GM18502 (cell line): Measurements from ENCODE around the gene RBAK.
"Not testable (repeated sequence)": the region's sequence is repeated elsewhere in the genome, so short reads cannot be mapped to it uniquely, and the experiment has no call there.

Experiments used
- ATAC-seq: cut with Tn5 transposase; IDR thresholded peaks from one replicate; pipeline ENCODE4 v1.9.1; 2021; ENCODE audit warnings: mild to moderate bottlenecking; ENCODE audit not compliant: unreplicated experiment, poor library complexity

The RBAK gene

DNA sequence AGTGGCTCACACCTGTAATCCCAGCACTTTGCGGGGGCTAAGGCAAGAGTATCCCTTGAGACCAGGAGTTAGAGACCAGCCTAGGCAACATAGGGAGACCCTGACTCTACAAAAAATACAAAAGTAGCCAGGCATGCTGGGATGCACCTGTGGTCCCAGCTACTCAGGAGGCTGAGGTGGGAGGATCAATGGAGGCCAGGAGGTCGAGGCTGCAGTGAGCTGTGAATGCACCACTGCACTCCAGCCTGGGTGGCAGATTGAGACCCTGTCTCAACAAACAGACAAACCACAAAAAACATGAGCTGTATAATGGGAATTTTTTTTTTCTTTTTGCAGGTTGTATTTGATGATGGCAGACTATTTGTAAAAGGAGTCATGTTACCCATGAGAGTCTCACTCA lies 1.5 kb downstream of the RBAK start:
- not testable (repeated sequence) for ATAC-seq

DNA sequence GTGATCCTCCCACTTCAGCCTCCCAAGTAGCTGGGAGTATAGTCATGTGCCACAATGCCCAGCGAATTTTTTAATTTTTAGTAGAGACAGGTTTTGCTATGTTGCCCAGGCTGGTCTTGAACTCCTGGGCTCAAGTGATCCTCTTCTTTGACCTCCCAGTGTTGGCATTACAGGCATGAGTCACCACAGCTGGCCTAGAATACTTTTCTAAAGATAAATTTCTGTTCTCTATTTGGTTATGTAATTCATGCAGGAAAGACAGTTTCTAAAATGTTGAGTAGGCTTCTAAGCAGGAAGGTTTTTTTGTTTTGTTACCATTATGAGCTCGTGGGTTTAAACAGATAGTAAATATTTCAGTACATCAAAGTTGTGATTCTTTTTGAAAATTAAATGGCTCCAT lies 5.0 kb downstream of the RBAK start:
- ATAC-seq: no peak

DNA sequence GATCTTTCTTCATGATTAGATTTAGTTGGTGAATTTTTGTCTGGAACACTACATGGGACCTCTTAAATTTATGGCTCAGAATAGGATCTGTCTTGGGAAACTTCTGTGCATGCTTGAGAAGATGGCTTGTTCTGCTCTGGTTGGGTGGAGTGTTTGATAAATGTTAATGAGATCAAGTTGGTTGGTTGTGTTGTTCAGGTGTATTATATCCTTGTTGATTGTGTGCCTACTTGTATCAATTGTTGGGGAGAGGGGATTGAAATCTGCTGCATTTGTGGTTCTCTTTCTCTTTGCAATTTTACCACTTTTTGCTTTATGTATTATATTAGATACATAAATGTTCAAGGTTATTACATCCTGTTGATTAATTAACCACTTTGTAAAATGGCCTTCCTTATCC lies 6.1 kb downstream of the RBAK start:
- ATAC-seq: not testable (repeated sequence)

DNA sequence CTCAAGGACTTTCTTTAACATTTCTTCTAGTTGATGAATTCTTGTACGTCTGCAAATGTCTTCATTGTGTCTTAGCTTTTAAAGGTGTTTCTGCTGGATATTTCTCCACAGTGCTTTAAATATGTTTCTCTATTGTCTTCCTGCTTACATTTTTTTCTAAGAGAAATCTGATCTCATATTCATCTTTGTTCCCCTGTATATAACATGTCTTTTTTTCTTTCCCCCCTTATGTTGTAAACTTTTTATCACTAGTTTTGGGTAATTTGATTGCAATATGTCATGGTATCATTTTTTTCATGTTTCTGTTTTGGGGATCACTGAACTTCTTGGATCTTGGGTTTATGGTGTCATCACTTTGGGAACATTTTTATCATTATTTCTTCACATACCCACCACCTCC lies 7.5 kb downstream of the RBAK start:
- no peak for ATAC-seq

DNA sequence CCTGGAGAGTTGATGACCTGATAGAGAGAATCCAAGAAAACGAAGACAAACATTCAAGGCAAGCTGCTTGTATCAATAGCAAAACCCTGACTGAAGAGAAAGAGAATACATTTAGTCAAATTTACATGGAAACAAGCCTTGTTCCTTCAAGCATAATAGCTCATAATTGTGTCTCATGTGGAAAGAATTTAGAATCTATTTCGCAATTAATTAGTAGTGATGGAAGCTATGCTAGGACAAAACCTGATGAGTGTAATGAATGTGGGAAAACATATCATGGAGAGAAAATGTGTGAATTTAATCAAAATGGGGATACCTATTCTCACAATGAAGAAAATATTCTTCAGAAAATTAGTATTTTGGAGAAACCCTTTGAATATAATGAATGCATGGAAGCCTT lies 18.0 kb downstream of the RBAK start:
- ATAC-seq: no peak

DNA sequence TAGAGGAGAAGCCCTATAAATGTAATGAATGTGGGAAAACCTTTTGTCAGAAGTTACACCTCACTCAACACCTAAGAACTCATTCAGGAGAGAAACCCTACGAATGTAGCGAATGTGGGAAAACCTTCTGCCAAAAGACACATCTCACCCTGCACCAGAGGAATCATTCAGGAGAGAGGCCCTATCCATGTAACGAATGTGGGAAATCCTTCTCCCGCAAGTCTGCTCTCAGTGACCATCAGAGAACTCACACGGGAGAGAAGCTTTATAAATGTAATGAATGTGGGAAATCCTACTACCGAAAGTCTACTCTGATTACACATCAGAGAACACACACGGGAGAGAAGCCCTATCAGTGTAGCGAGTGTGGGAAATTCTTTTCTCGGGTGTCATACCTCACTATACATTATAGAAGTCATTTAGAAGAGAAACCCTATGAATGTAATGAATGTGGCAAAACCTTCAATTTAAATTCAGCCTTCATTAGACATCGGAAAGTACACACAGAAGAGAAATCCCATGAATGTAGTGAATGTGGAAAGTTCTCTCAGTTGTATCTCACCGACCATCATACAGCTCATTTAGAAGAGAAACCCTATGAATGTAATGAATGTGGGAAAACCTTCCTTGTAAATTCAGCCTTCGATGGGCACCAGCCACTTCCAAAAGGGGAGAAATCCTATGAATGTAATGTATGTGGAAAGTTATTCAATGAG lies 18.9 kb downstream of the RBAK start:
- ATAC-seq: no peak

DNA sequence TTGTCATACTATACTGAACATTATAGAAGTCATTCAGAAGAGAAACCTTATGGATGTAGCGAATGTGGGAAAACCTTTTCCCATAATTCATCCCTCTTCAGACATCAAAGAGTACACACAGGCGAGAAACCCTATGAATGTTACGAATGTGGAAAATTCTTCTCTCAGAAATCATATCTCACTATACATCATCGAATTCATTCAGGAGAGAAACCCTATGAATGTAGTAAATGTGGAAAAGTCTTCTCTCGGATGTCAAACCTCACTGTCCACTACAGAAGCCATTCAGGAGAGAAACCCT lies 19.4 kb downstream of the RBAK start:
- ATAC-seq: no peak

DNA sequence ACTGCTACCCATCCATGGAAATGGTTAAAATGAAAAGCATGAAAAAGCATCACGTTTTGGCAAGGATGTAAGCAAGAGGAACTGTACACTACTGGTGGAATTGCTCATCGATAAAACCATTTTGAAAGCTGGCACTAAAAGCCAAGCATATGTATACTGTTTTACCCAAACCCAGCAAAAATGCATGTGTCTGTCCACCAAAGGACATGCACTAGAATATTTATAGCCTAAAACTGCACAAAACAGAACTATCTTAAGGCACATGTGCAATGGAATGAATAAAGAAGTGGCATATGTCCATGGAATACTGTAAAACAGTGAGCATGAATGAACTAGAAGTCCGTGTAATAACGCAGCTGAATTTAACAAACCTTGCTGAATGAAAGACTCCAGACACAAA lies 22.9 kb downstream of the RBAK start:
- ATAC-seq: no peak

DNA sequence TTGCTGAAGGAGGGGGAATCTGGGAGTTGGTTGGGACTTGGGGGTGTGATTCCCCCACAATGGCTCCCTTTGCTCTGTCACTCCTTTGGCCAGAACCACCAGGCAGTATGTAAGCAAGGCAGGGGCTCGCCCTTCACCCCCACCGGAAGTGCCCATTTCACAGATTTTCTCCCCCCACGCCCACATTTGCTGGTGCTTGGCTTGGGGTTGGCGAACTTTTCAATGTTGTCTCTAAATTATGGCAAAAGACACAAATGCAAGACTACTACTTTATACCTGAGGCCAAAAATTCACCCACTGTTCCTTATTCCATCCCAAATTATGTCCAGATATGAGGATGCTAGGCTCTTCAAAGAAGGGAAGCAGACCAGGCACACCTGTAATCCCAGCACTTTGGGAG lies 24.5 kb downstream of the RBAK start:
- no peak for ATAC-seq

DNA sequence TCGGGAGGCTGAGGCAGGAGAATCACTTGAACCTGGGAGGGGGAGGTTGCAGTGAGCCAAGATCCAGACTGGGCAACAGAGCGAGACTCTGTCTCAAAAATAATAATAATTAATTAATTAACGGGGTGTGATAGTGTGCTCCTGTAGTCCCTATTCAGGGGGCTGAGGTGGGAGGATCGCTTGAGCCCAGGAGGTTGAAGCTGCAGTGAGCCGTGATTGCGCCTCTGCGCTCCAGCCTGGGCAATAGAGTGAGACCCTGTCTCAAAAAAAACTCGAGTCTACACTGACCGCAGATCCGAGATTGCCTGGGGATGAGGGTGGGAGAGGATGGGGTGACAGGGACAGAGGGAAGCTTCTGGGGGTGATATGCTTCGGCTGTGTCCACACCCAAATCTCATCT lies 29.5 kb downstream of the RBAK start:
- not testable (repeated sequence) for ATAC-seq

DNA sequence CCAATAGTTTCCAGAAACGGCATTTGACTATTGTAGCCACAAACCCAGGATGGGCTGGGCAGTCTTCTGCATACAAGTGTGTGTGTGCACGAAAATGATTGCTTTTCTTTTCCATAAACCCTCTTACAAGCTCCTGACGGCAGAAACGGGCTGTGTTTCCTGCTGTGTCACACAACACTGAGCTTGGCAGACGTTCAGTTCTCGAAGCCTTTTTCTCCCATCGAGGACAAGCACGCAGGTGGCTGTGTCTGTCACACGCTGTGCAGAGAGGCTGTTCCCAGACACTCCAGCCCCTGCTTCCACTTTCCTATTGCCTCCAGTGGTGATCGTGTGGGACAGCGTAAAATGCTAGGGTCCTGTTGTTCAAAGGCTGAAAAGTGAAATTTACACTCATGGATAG lies 32.1 kb downstream of the RBAK start:
- no peak for ATAC-seq

DNA sequence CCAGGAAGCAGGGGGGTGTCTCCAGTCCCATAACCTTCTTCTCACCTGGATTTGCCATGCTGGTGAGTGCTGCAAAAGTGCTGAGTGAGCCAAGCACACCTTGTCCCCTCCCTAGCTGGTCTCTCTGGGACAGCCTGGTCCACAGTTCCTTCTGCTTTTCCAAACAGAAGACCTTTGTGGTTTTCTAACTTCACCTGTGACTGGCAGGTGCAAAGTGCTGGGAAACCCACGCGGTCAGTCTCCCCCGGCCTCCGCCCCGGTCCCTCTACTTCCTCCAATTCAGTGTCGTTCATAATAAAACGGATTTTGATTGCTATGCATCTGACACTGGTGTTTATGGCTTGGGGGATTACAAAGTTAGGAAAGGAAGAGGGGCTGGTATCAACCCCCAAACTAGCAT lies 37.1 kb downstream of the RBAK start:
- no peak for ATAC-seq

DNA sequence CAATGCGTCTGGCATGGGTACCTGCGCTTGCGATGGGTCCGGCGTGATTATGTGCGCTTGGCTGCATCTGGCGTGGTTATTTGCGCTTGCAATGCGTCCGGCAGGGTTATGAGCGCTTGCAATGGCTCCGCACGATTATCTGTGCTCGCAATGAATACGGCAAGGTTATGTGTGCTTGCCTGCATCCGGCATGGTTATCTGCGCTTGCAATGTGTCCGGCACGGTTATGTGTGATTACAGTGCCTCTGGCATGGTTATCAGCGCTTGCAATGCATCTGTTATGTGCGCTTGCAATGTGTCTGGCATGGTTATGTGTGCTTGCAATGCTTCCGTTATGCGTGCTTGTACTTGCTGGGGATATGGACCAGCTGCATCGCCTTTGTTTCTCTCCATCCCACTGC lies 37.7 kb downstream of the RBAK start:
- no peak for ATAC-seq

DNA sequence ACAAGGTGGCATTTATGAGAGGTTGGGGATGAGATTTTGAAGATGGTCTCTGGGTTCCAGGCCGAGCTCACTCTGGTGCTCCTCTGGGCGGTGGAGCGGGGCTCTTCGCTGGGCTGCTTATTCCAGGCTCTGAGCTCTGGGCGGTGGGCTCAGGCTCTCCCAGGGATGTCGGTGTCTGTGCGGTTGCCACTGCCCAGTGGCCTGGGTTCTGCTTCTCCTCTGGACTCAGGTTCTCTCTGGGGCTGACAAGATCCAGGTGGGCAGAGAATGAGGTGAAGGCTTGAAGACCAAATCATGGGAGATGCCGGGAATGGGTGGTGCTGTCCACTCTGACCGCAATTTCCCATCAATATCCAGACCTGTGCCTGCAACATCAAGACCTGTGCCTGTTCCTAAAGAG lies 40.6 kb downstream of the RBAK start:
- no peak for ATAC-seq

DNA sequence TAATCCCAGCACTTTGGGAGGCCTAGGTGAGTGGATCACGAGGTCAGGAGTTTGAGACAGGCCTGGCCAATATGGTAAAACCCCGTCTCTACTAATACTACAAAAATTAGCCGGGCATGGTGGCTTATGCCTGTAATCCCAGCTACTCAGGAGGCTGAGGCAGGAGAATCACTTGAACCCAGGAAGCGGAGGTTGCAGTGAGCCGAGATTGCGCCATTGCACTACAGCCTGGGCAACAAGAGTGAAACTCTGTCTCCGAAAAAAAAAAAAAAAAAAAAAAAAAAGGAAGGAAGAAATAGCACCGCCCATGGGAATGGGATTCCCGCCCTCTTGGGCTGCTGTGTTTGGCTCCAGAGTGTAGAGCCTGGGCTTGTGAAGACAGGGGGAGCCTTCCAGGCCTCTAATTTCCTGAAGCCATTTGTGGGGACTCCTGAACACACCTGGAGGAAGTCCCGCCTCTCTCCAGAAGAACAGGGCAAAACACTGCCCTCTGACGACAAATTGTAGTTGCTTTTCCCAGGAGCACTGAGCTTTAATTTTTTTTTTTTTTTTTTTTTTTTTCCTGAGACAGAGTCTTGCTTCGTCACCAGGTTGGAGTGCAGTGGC lies 42.7 kb downstream of the RBAK start:
- ATAC-seq: not testable (repeated sequence)

DNA sequence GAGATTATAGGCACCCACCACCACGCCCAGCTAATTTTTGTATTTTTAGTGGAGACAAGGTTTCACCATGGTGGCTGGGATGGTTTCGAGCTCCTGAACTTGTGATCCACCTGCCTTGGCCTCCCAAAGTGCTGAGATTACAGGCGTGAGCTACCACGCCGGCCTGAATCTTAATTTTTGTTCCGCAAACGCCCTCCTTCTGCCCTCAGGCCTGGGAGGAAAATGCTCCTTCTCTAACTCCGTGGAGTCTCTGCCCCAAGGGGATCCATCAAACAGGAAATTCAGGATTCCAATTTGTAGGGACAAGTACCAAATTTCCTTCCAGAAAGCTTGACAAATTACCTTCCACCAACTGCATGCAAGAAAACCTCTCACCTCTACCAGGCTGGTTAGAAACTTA lies 43.2 kb downstream of the RBAK start:
- ATAC-seq: no peak

DNA sequence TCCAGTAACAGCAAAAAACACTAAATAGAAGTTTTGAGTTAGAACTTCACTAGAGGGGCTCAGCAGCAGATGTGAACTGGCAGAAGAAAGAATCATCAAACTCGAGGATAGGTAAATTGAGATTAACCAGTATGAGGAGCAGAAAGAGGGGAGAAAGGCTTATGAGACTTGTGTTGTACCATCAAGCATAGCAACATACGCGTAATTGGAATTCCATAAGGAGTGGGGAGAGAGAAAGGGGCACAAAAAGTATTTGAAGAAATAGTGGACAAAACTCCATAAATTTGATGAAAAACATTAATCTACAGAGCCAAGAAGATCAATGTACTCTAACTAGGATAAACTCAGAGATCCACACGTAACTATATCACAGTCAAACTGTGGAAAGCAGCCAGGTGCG lies 48.3 kb downstream of the RBAK start:
- ATAC-seq: no peak

DNA sequence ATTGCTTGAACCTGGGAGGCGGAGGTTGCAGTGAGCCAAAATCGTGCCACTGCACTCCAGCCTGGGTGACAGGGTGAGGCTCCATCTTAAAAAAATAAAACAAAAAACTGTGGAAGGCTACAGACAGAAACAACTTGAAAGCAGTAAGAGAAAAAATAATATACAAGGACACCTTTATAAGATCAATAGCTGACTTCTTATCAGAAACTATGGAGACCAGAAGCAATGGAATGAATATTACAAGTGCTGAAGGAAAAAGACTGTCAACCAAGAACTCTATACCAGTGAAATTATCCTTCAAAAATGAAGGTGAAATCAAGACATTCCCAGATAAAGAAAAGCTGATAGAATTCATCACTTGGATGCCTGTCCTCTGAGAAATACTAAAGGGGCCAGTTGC lies 49.0 kb downstream of the RBAK start:
- ATAC-seq: no peak

DNA sequence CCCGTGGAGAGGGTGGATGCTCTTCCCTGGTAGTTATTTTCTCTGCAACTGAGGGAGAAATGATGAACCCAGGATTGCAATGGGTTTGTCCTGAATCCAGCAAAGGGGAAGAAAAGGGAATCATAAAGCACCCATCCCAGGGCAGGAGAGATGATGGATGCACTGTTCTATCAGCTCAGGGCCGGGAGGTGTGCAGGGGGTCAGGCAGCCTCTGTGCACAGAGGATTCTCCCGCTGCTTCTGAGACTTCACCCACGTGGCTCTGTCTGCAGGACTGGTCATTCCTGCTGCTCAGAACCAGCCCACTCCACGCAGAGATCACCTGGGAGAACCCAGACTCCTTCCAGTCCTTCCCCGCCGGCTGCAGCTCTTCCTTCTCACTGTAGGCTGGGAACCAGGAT lies 70.7 kb downstream of the RBAK start:
- no peak for ATAC-seq

DNA sequence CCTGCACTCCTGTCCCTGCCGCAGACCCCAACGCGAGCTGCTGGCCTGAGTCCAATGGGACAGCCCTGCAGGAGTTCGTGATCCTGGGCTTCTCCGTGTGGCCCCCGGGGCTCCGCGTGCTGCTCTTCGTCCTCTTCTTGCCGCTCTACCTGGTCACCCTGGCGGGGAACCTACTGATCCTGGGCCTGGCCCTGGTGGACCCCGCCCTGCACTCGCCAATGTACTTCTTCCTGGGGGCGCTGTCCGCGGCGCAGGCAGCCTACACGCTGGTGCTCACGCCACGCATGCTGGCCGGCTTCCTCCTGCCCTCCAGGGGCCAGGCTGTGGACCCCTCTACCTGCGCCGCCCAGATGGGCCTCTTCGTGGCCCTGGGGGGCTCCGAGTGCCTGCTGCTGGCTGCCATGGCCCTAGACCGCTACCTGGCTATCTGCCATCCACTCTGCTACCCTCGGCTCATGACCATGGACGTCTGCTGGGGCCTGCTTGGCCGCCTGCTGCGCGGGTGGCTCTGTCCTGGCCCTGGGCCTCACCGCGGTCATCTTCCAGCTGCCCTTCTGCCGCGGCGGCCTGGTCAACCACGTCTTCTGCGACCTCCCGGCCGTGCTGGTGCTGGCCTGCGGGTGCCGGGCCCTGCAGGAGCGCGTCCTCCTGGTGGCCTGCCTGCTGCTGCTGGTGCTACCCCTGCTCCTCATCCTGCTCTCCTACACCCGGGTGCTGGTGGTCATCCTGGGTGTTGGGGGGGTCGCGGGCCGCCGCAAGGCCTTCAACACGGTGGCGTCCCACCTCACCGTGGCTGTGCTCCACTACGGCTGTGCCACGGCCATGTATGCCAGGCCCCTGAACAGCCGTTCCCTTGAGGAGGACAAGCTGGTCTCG lies 71.7 kb downstream of the RBAK start:
- no peak for ATAC-seq
